ENCODE data around the gene PODNL1.

DNA sequence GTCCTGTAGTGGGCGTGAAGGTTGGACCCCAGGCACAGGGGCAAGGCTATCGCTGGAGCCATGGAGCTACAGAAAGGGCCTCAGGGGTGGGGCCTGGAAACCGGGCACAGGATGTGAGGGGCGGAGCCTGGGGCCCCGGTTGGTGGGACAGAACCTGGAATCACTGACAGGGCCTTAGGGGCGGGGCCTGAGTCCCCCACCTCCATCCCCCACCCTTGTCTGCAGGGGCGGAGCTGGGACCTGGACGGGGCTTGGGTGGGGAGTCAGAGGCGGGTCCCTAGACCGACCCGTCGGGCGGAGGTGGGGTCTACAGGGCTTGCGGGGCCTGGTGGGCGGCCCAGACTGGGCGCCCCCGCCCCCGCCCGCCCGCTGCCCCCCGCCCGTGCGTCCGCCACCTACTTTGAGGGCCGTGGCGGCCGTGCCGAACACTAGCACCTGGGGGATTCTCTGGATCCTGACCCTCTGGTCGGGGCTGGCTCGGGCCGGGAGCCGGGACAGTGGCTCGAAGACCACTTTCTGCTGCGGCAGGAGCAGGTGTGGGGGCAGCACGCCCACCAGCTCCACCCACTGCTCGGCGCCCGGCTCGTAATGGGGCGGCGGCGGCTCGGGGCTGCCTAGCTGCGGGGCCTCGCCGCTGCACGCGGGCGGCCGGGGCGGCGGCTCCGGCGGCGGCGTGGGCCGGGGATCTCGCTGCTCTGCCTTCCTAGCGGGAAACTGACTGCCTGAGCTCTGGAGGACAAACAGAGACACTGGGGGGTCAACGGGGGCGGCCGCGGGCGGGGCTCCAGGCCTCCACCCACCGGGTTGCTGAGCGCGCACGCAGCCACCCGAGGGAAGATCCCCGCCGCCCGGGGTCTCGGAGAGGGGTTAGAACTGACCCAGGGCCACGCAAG lies 40.4 kb upstream of the PODNL1 start:
- TF ChIP-seq POLR2AphosphoS5 (IDR thresholded peaks at IDR 0.05; ENCODE audit: low read depth, low read length) = no peak
- no peak for TF ChIP-seq ATF1 (CRISPR knock-in tag; IDR thresholded peaks at IDR 0.05)
- TF ChIP-seq, protein P1, sequence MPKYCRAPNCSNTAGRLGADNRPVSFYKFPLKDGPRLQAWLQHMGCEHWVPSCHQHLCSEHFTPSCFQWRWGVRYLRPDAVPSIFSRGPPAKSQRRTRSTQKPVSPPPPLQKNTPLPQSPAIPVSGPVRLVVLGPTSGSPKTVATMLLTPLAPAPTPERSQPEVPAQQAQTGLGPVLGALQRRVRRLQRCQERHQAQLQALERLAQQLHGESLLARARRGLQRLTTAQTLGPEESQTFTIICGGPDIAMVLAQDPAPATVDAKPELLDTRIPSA (CRISPR knock-in tag; IDR thresholded peaks at IDR 0.05; ENCODE audit: borderline replicate concordance) = no peak
- no peak for TF ChIP-seq SOX6 (IDR thresholded peaks at IDR 0.05)
- no peak for TF ChIP-seq SOX6 (CRISPR knock-in tag; IDR thresholded peaks at IDR 0.05)
